Natural killer cell (primary cell): Measurements from ENCODE around the gene NAALADL2. TPM values are rescaled to one million over a fixed set of nuclear protein-coding genes. Genes with fewer than 3 reads are reported as not detected.

Experiments
- ATAC-seq, 3 donors: fragments of 150-1000 bp in 2 of 3; fragments of 200-7000 bp in 1 of 3; cut with Tn5 transposase; 1 replicate in 1 of 3; 2 replicates in 2 of 3; pipeline ENCODE4 v1.10.0; 2021; ENCODE audit warnings: mild to moderate bottlenecking in 2 of 3, moderate library complexity in 2 of 3
- DNase-seq, 2 donors: peaks; one replicate each; pipeline versions ENCODE4 v3.0.0 to v3.0.0-alpha.2; 2013 to 2021; ENCODE audit warnings: mixed read lengths in 1 of 2
- H3K27ac ChIP-seq: one replicate; pipeline ENCODE4 v1.5.1; 2013; ENCODE audit warnings: mild to moderate bottlenecking, low read length
- H3K27me3 ChIP-seq: one replicate; pipeline ENCODE4 v1.6.1; 2013; ENCODE audit warnings: low read length; ENCODE audit not compliant: control insufficient read depth, insufficient read depth
- H3K36me3 ChIP-seq: one replicate; pipeline ENCODE4 v1.6.1; 2013; ENCODE audit warnings: low read length; ENCODE audit not compliant: control insufficient read depth, insufficient read depth
- H3K4me1 ChIP-seq: one replicate; pipeline ENCODE4 v1.6.1; 2013; ENCODE audit warnings: low read length; ENCODE audit not compliant: control insufficient read depth, insufficient read depth
- H3K4me3 ChIP-seq: one replicate; pipeline ENCODE4 v1.5.1; 2013; ENCODE audit warnings: low read length
- H3K9me3 ChIP-seq: one replicate; pipeline ENCODE4 v1.6.1; 2013; ENCODE audit warnings: low read length; ENCODE audit not compliant: control insufficient read depth, insufficient read depth
- H3K27ac Mint-ChIP-seq, 2 donors: one replicate each; pipeline ENCODE4 v1.8.0; 2022; ENCODE audit warnings: mild to moderate bottlenecking in 2 of 2, mixed read lengths in 2 of 2, moderate library complexity in 1 of 2
- H3K27me3 Mint-ChIP-seq, 2 donors: one replicate each; pipeline ENCODE4 v1.8.0; 2022; ENCODE audit warnings: low read depth in 2 of 2, mixed read lengths in 2 of 2
- H3K36me3 Mint-ChIP-seq: one replicate; pipeline ENCODE4 v1.8.0; 2022; ENCODE audit warnings: mixed read lengths
- H3K4me1 Mint-ChIP-seq, 2 donors: one replicate each; pipeline ENCODE4 v1.8.0; 2022; ENCODE audit warnings: mixed read lengths in 2 of 2
- H3K4me3 Mint-ChIP-seq: one replicate; pipeline ENCODE4 v1.8.0; 2022; ENCODE audit warnings: mild to moderate bottlenecking, moderate library complexity, mixed read lengths
- H3K9me3 Mint-ChIP-seq, 2 donors: one replicate each; pipeline ENCODE4 v1.8.0; 2022; ENCODE audit warnings: mixed read lengths in 2 of 2
- WGBS: methylation state at CpG from one replicate; pipeline ENCODE4 v1.1.7; 2013; ENCODE audit warnings: missing lambda C conversion rate; ENCODE audit not compliant: insufficient coverage; 5-methylcytosine and 5-hydroxymethylcytosine counted together
- intact Hi-C: fragments of 100-400 bp; cut with micrococcal nuclease; formaldehyde crosslinking; loops from one replicate; pipeline ENCODE4 v1.14.2; 2022
- total RNA-seq, 4 donors: library from RNA; stranded (reverse); fragments of 120-200 nt in 1 of 4; gene quantifications; one replicate each; pipeline versions ENCODE4 v1.2.3 to v1.2.4, GENCODE V29; 2013 to 2022
- TF ChIP-seq, protein P1 (sequence below): fragments of 200-600 bp; IDR thresholded peaks from one replicate; pipeline ENCODE4 v1.8.0; 2022; ENCODE audit warnings: antibody characterized with exemption

The NAALADL2 gene
- total RNA-seq, 3 donors from 2014 or later (not counting 1 experiment from before 2014, with no cell fraction given), result not detected

DNA sequence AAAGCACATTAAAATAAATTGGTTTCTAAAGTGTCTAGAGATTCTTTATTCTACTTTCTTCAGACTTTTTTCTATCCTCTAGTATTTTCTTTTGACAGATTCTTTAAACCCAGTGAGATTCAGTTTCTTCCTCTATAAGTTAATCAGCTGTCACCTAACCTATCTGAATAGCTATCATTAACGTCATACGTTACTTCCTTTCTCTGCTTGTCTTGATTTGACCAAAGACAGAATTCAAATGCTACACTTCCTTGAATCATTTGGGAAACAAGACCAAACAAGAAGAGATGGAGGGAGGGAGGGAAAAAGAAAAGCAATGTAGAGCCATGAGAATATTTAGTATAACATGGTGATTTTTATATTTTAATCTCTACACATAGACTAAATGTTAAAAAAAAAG lies 235.2 kb downstream of the NAALADL2 start:
- no peak overlapping the region for H3K27ac ChIP-seq
- peaks cover 5 to 10% of the 10 kb centered on the region in 2 donors for H3K9me3 Mint-ChIP-seq
- intact Hi-C loops, result no loop called here
- no peaks in the 10 kb centered on the region for H3K9me3 ChIP-seq
- no peak overlapping the region for H3K4me3 Mint-ChIP-seq
- 82% methylated on average over 2 of the region's 2 CpGs for whole genome bisulfite sequencing
- TF ChIP-seq, protein P1, sequence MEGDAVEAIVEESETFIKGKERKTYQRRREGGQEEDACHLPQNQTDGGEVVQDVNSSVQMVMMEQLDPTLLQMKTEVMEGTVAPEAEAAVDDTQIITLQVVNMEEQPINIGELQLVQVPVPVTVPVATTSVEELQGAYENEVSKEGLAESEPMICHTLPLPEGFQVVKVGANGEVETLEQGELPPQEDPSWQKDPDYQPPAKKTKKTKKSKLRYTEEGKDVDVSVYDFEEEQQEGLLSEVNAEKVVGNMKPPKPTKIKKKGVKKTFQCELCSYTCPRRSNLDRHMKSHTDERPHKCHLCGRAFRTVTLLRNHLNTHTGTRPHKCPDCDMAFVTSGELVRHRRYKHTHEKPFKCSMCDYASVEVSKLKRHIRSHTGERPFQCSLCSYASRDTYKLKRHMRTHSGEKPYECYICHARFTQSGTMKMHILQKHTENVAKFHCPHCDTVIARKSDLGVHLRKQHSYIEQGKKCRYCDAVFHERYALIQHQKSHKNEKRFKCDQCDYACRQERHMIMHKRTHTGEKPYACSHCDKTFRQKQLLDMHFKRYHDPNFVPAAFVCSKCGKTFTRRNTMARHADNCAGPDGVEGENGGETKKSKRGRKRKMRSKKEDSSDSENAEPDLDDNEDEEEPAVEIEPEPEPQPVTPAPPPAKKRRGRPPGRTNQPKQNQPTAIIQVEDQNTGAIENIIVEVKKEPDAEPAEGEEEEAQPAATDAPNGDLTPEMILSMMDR, result no peak
- no peaks in the 10 kb centered on the region for H3K36me3 ChIP-seq
- H3K27ac Mint-ChIP-seq, result no peak overlapping the region
- ATAC-seq (no peak), DNase-seq (no peak)
- H3K27me3 ChIP-seq, result no peaks in the 10 kb centered on the region
- H3K4me1 ChIP-seq, result no peaks in the 10 kb centered on the region
- H3K4me1 Mint-ChIP-seq, result no peaks in the 10 kb centered on the region
- no peaks in the 10 kb centered on the region for H3K36me3 Mint-ChIP-seq
- no peaks in the 10 kb centered on the region for H3K27me3 Mint-ChIP-seq
- no peak overlapping the region for H3K4me3 ChIP-seq

DNA sequence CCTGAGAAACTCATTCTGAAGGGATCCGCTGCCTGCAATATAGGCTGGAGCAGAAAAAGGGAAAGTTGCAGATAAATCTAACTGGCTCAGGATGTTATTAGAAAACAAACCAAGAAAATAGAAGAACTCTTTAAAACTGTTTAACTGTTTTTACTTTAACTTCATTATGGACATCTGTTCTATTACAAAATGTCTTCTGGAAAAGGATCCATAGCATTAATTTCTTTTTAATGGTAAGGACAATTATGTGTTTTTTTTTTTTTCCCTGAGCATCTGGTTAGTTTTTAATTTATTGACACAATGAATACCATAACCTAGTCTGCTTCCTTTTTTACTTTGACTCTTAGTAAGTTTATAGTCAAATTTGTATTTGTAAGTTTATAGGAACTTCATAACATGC lies 239.5 kb downstream of the NAALADL2 start:
- H3K4me1 Mint-ChIP-seq, result no peaks in the 10 kb centered on the region

DNA sequence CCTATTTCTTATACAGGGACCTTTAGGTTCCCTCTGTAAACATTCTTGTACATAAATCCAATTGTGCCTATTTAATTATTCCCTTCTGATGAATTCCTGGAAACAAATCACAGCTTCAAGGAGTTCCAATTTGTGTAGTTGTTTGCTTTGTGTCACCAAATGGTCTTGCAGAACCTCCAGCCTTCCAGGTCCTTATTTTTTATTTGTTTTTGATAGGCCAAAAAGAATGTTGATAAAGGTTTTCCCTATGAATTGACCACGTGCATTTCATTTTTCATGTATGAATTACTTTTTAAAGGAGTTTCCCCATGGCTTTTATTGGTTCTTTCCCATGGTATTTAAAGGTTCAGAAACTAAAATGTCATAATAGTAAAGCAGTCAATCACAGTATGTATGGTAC lies 243.0 kb downstream of the NAALADL2 start:
- intact Hi-C loops, result no loop called here
- H3K4me3 Mint-ChIP-seq, result no peak overlapping the region
- ATAC-seq (no peak), DNase-seq (no peak)
- WGBS, result 17% methylated on average over 1 of the region's 1 CpG
- H3K27ac Mint-ChIP-seq, result no peak overlapping the region
- Histone ChIP-seq H3K27me3 (no peaks in the 10 kb centered on the region), H3K9me3 (no peaks in the 10 kb centered on the region), H3K4me3 (no peak overlapping the region), H3K27ac (no peak overlapping the region), H3K4me1 (no peaks in the 10 kb centered on the region), H3K36me3 (no peaks in the 10 kb centered on the region)
- H3K9me3 Mint-ChIP-seq, result peaks cover 4 to 14% of the 10 kb centered on the region in 2 donors
- no peaks in the 10 kb centered on the region for H3K27me3 Mint-ChIP-seq
- TF ChIP-seq, protein P1, result no peak
- peaks cover 5% of the 10 kb centered on the region for H3K36me3 Mint-ChIP-seq
- H3K4me1 Mint-ChIP-seq, result no peaks in the 10 kb centered on the region

More for the DNA sequence above, 239.5 kb downstream of the NAALADL2 start:
- no peaks in the 10 kb centered on the region for H3K9me3 ChIP-seq
- peaks cover 5% of the 10 kb centered on the region for H3K36me3 Mint-ChIP-seq
- H3K4me3 ChIP-seq, result no peak overlapping the region
- H3K4me1 ChIP-seq, result no peaks in the 10 kb centered on the region
- ATAC-seq, result no peak
- H3K36me3 ChIP-seq, result no peaks in the 10 kb centered on the region
- DNase-seq, result no peak
- 94% methylated on average over 1 of the region's 1 CpG for WGBS
- H3K27ac Mint-ChIP-seq, result no peak overlapping the region
- intact Hi-C loops, result no loop called here
- no peak overlapping the region for H3K27ac ChIP-seq
- H3K4me3 Mint-ChIP-seq, result no peak overlapping the region
- H3K27me3 Mint-ChIP-seq, result no peaks in the 10 kb centered on the region
- no peaks in the 10 kb centered on the region for H3K27me3 ChIP-seq
- peaks cover 4 to 14% of the 10 kb centered on the region in 2 donors for H3K9me3 Mint-ChIP-seq
- TF ChIP-seq, protein P1, result no peak

DNA sequence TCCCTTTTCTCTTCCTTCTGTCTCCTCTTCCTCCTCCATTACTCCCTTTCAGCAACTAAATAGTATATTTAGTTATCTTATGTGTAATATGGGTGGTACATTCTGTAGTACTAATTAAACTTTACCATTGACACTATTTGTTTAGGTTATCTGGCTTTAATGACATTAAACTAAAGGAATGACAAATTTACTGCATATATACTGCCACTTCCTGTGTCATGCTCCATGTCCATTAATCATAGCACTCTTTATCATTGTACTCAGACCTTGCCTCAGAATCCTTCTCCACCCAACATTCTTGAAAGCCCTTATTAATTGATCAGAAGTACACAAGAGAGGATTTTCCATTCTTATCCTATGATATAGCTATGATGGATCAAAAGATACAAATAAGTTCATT lies 244.2 kb downstream of the NAALADL2 start:
- TF ChIP-seq, protein P1, result no peak
- H3K4me1 Mint-ChIP-seq, result no peaks in the 10 kb centered on the region
- ATAC-seq (no peak), DNase-seq (no peak)
- Histone ChIP-seq H3K36me3 (no peaks in the 10 kb centered on the region), H3K27me3 (no peaks in the 10 kb centered on the region), H3K9me3 (no peaks in the 10 kb centered on the region), H3K4me1 (no peaks in the 10 kb centered on the region), H3K27ac (no peak overlapping the region), H3K4me3 (no peak overlapping the region)
- H3K9me3 Mint-ChIP-seq, result peaks cover 7 to 13% of the 10 kb centered on the region in 2 donors
- intact Hi-C loops, result no loop called here
- H3K27ac Mint-ChIP-seq, result no peak overlapping the region
- peaks cover 5% of the 10 kb centered on the region for H3K36me3 Mint-ChIP-seq
- H3K27me3 Mint-ChIP-seq, result no peaks in the 10 kb centered on the region
- no peak overlapping the region for H3K4me3 Mint-ChIP-seq
